Measurements from ENCODE around the gene CASP12.

CASP12 gene

GRCh38 chr11:104891135-104891534 is 7.1 kb downstream of the CASP12 start:
- no peak for DNase-seq (ENCODE audit: low spot score)

GRCh38 chr11:104883342-104883741 is 14.9 kb downstream of the CASP12 start:
- DNase-seq (ENCODE audit: low spot score) = no peak

DNA sequence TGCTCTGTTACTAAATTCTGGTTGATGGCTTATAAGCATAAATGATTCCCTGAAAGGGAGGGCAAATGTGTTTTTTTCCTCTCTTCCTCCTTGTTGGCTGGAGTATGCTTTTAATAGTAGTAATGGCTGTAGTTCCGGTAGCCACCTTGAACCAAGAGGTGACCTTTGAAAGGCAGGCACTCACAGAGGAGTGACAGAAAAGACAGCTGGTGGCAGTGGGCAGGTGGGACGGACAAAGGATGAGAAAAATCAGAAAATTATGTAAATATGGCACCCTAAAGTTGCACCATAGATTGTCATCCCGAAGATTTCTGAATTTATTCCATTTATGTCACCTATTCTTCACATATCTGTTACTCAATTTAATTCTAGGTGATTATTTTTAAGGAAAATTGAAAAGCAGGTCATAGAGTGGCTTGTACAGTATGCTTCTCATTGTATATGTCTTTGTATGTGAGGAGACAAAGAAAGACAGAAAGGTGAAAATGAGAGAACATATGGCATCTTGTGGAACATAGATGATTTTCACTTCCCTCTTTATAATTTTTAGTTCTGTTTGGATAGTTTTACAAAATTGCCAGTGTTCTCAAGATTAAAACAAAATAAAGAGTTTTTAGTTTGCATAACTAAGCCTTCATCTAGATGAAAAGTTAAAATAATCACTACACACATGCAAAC is 17.0 kb downstream of the CASP12 start:
- no peak for DNase-seq (ENCODE audit: low spot score)

DNA sequence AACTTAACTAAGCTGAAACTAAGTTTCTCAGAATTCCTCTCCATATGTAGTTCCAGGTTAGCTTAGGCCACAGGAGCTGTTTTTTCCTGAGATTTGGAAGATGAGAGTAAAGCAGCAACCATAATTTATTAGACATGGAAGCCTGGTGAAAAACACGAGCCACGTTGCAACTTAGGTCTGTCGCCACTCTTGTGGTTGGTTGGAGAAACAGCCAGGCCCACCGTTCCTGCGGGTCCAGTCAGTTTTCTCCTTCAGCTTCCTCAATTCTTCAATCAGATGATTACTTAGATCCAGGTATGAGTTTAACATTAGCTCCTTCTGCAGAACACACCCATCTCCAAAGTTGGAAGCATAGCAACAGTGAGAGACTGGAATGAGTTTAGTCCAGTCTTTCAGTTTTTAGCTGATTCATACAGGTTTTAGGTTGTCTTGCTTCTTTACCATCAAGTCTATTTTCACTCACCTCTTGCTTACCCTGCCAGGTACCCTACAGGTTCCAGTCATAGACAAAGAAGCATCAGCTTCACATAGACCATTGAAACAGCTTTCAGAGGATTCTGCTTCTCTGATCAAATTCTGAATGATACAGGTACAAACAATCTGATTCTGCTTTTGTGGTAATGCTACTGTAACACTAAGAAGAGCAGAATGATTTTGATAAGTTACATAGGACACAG is 18.6 kb downstream of the CASP12 start:
- no peak for DNase-seq (ENCODE audit: low spot score)

DNA sequence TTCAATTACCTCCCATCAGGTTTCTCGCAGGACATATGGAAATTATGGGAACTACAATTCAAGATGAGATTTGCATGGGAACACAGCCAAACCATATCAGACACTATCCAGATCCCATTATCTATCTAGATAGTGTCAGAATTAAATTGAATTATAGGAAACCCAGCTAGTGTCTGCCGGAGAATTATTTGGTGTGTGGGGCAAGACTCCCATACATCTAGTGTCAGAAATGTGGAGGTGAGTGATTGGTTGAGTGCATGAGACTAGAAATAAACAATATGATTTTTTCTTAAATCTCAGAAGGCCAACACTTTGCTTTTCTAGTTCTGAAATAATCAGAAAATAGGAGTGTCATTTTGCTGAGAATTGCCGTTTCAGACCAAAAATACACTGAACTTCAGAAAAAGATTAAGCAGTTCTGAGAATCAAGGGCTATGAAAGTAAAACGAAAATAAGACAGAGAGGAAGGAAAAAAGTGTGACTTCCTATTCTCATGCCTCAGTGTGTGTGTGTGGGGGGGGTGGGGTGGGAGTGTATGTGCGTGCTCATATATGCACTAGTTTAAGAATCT is 21.3 kb downstream of the CASP12 start:
- DNase-seq (ENCODE audit: low spot score) = no peak

- DNase-seq (ENCODE audit: low spot score) = no peak
Measured at GRCh38 chr11:104876324-104876723, 21.9 kb downstream of the CASP12 start.

- DNase-seq (ENCODE audit: low spot score) = no peak
Measured at GRCh38 chr11:104873252-104873651, 25.0 kb downstream of the CASP12 start.

GRCh38 chr11:104872393-104872792 is 25.9 kb downstream of the CASP12 start:
- no peak for DNase-seq (ENCODE audit: low spot score)

GRCh38 chr11:104870910-104871309 is 27.4 kb downstream of the CASP12 start:
- no peak for DNase-seq (ENCODE audit: low spot score)

DNA sequence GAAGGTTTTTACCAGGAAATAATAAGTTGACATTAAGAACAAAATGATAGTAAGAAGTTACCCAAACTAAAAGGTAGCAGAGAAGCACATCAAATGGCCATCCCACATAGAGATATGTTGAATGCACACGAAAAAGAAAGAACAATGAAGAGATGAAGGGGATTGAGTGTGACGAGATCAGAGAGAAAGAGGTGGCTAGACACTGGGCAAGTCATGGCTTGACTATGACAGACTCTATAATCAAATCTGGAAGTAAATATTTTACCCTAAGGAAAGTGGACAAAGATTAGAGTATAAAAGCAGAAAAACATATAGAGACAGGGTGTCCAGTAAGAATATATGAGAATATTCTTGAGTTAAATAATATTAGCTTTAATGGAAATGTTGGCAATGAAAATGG is 31.4 kb downstream of the CASP12 start:
- DNase-seq (ENCODE audit: low spot score) = no peak

DNA sequence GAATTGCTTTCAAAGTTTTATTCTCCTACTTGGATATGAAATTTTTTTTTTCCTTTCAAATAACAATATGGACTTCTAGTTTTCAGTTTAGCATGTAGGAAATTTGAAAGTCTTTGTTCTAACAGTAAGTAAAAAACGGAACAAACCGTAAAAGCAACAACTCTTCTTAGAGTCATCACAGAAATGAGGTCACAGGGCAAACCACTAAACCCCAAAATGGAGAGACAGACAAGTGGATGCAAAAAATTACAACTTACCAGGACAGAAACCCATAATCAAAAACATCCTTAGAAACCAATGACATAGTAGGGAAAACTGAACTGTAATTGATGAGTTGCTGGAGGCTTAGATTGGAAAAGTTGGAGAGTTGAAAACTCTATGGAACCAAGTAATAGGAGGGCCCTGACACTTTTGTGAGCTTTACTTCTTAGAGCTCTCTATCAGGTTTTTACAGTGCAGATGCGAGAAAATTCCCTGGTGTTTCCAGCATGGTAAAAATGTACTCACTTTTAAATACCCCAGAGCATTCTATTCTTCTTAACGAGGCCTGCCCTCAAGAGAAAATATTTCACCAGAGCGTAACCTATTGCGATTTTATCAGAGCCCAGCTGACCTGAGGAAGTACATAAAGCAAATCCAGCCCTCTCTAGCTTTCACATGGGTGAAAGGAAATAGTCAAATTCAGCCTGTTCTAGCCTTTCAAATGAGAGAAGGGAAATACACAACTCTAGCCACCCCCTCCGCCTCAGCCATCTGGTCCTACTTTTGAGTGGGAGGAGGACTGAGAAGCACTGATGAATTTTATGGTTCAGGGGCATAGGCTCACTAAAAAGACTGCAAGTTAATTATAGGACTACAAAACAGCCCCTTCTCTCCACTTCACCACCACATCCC is 39.1 kb downstream of the CASP12 start:
- no peak for DNase-seq (ENCODE audit: low spot score)

- no peak for DNase-seq (ENCODE audit: low spot score)
Measured at GRCh38 chr11:104856607-104857006, 41.7 kb downstream of the CASP12 start.

- no peak for DNase-seq (ENCODE audit: low spot score)
Measured at GRCh38 chr11:104855965-104856364, 42.3 kb downstream of the CASP12 start.

DNA sequence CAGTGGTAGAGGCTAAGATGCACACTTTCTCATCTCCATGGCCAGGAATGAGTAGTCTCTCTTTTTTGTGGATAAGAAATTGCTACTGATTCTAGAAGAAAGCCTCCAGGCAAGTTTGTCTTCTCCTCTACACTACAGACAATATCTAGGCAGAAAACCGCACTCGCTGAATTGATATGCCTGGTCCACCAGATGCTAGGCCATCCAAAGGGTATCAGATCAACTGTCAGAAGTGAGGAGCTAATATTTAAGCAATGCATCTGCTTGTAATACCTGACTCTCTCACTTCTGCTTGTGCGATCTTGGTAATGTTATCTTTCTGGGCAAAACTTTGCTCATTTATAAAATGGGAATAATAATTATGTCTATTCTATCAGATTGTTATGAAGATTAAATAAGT is 45.0 kb downstream of the CASP12 start:
- no peak for DNase-seq (ENCODE audit: low spot score)

DNA sequence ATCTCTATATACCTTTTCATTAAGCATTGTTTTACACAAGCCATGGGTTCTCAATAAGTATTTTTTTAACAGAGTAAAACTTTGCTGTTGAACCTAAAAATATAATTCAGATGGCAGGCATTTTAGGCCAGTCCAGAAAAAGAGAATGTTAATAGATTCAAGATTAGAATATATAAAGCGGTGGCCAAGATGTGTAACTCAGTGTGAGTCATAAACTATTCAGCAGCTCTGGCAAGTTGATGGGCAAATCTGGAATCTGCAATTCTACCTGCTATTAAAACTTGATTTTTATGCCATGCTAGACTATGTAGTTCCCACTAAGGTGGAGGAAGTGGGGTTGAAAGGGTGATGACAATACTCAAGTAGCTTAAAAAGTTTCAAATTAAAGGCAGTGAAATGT is 45.4 kb downstream of the CASP12 start:
- no peak for DNase-seq (ENCODE audit: low spot score)

- no peak for DNase-seq (ENCODE audit: low spot score)
Measured at GRCh38 chr11:104846216-104846615, 52.0 kb downstream of the CASP12 start.

DNA sequence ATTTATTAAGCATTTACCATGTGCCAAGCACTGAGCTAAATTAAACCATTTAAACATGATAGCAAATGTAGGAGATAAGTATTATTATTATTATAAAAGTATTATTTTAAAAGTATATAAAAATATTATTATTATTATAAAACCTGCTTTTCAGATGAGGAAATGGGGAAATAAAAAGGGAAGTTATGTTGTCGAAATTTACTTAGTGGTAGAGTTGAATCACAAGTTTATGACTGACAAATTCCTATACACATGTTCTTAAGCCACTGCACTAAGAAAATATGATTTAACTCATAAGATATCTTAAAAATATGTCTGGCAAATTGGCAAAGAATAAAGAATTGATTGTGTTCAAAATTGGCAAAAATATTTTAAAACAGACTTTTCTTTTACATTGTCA is 53.8 kb downstream of the CASP12 start:
- no peak for DNase-seq (ENCODE audit: low spot score)

DNA sequence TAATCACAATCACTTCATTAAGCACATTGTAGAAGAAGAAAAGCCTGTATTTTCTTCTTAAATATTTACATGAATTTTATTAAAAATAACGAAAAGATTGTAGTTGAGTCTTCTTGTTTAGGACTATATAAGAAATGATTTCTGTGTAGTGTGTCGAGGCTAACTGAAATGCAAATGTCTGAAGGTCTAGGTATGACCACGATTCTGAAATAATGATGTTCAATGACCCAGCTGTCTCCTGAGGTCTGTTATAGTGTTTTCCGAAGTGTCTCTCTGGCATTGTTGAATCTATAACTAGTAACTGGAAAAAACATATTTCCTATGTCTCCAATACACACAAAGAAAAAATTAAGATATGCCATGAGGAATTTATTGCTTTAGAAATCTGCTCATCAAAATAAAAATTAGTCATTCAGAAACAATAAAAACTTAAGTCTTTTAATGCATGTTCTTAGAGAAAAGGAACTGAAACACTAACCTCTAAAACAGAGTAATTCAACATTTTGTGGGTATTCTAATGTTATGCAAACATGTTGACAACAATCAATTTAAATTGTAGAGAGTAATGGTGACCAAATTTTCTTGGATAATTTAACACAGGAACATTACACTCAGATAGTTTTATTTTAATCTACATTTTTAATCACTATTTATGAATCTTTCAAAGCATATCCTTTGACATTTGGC is 55.0 kb downstream of the CASP12 start:
- no peak for DNase-seq (ENCODE audit: low spot score)

DNA sequence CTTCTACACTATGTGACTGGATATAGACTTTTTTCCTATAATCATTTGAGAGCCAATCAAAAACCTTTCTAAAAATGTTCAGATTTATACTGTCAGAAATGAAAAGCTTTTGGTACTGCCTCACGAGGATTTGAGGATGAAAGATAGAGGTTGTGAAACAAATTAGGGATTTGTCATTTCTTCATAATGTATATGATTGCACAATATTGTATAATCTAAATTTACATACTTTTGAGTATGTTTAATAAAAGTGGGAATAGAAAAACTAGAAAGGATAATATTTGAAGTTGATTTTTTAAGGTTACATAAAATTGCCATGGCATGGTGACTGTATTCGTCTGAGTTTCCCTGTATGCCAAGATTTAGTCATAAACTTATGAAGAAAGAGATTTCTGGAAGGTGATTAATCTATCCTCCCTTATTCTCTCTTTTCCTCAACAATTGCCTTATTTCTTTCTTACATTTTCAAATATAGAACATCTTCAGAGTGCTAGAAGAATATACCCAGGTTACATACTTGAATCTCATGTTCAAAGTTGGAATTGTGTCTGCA is 56.2 kb downstream of the CASP12 start:
- DNase-seq (ENCODE audit: low spot score) = no peak

DNA sequence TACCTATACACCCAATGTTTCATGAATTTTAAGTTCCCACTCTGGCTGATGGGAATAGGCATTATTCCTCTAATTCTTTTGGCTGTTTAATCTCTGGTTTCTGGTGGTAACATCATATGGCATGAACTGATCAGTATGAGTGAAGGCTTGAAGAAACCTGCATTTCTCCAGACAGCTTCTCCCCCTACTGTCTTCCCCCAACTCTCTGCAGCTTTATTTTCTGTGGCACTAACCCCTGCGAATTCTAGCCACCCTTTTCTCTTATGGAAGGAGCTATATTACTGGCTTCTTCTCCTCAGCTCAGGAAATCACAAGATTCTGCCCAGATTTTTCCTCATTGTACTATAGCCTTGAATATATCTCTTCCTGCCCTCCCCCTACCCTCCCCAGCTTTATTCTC is 57.1 kb downstream of the CASP12 start:
- DNase-seq (ENCODE audit: low spot score) = no peak

DNA sequence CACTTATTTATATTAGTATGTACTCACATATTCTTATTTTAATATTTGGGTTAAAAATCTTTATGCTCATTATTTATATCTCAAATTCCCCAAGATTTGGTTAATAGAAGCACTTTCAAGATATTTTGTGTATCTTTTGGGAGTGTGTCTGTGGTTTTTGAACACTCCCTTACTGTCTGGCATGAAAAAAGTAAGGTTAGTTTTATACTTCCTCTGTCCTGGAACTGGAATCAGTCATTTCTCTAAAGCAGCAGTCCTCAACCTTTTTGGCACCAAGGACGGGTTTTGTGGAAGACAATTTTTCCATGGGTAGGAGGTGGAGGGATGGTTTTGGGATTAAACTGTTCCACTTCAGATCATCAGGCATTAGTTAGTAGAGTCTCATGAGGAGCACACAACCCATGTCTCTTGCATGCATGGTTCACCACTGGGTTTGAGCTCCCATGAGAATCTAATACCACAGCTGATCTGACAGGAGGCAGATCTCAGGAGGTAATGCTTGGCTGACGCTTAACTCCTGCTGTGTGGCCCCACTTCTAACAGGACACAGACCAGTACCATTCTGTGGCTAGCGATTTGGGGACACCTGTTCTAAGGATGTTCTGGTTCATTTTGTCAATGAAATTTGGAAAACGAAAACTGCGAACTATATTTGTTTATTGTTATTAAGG is 60.2 kb downstream of the CASP12 start:
- DNase-seq (ENCODE audit: low spot score) = no peak

All from GM03348 (cell line).